Measurements from ENCODE around the gene ACOT2. TPM values are rescaled to one million over a fixed set of nuclear protein-coding genes. Genes with fewer than 3 reads are reported as not detected.
"Not testable (repeated sequence)": the region's sequence is repeated elsewhere in the genome, so short reads cannot be mapped to it uniquely, and the experiment has no call there.

Gene ACOT2
- total RNA-seq, 4 donors from 2014 or later, result 10.1 to 76.3 (median 53.6) TPM

GRCh38 chr14:73537244-73538045 lies 31.6 kb upstream of the ACOT2 start:
- Histone ChIP-seq H3K4me3 (peak overlapping the region in 3 of 4 donors; percentile 20 to 54 (median 37)), H3K27ac (peak overlapping the region in 3 of 4 donors; percentile 88 to 90 (median 88))
- intact Hi-C loops (cut with DNase I; ENCODE audit: low total_unique reads), result loop anchor here (5.0 kb wide), 1 partner anchor 35 kb away; no protein-coding TSS in a partner anchor
- H3K9me3 ChIP-seq; in situ Hi-C loops (cut with MboI; ENCODE audit: low pct_ligation_motif_present in 1 of 4, low pct_unique_long_range_greater_than_20kb in 1 of 4, low sequenced_read_pairs in 3 of 4); H3K4me1 ChIP-seq; H3K36me3 ChIP-seq; H3K27me3 ChIP-seq: not testable (repeated sequence)
- peak; percentile 78 for DNase-seq
- TF ChIP-seq POLR2A (IDR thresholded peaks at IDR 0.05) (peak; percentile 35), POLR2AphosphoS5 (IDR thresholded peaks at IDR 0.05) (peak in 1 of 3 donors; percentile 1)
- 20% methylated on average over 2 of the region's 84 CpGs; no CpG with 5 or more reads in 1 of the 2 donors for WGBS, 2 donors (ENCODE audit: low coverage in 1 of 2)

GRCh38 chr14:73539017-73539416 lies 30.0 kb upstream of the ACOT2 start:
- H3K4me1 ChIP-seq; H3K4me3 ChIP-seq; in situ Hi-C loops (cut with MboI; ENCODE audit: low pct_ligation_motif_present in 1 of 4, low pct_unique_long_range_greater_than_20kb in 1 of 4, low sequenced_read_pairs in 3 of 4); H3K36me3 ChIP-seq; H3K27me3 ChIP-seq; H3K27ac ChIP-seq; H3K9me3 ChIP-seq: not testable (repeated sequence)
- intact Hi-C loops (cut with DNase I; ENCODE audit: low total_unique reads), result loop anchor here (5.0 kb wide), 1 partner anchor 33 kb away; no protein-coding TSS in a partner anchor
- peak; percentile 28 to 43 (median 37) for TF ChIP-seq CTCF (IDR thresholded peaks at IDR 0.05)
- 29% methylated on average over 5 of the region's 5 CpGs; no CpG with 5 or more reads in 1 of the 2 donors for WGBS, 2 donors (ENCODE audit: low coverage in 1 of 2)
- DNase-seq, result peak; percentile 55

GRCh38 chr14:73542961-73543360 lies 26.1 kb upstream of the ACOT2 start:
- H3K4me1 ChIP-seq; H3K27me3 ChIP-seq; DNase-seq; intact Hi-C loops (cut with DNase I; ENCODE audit: low total_unique reads); H3K36me3 ChIP-seq; H3K4me3 ChIP-seq; in situ Hi-C loops (cut with MboI; ENCODE audit: low pct_ligation_motif_present in 1 of 4, low pct_unique_long_range_greater_than_20kb in 1 of 4, low sequenced_read_pairs in 3 of 4); H3K9me3 ChIP-seq; H3K27ac ChIP-seq: not testable (repeated sequence)
- WGBS, 2 donors (ENCODE audit: low coverage in 1 of 2), result no CpG with 5 or more reads among the region's 7 CpGs

- WGBS, 2 donors (ENCODE audit: low coverage in 1 of 2), result no CpG with 5 or more reads among the region's 1 CpG
- H3K4me1 ChIP-seq; H3K36me3 ChIP-seq; H3K27me3 ChIP-seq; H3K27ac ChIP-seq; intact Hi-C loops (cut with DNase I; ENCODE audit: low total_unique reads); H3K9me3 ChIP-seq; in situ Hi-C loops (cut with MboI; ENCODE audit: low pct_ligation_motif_present in 1 of 4, low pct_unique_long_range_greater_than_20kb in 1 of 4, low sequenced_read_pairs in 3 of 4); DNase-seq; H3K4me3 ChIP-seq: not testable (repeated sequence)
Measured at GRCh38 chr14:73545353-73545752, 23.7 kb upstream of the ACOT2 start.

GRCh38 chr14:73549097-73549496 lies 19.9 kb upstream of the ACOT2 start:
- intact Hi-C loops (cut with DNase I; ENCODE audit: low total_unique reads); H3K9me3 ChIP-seq; H3K36me3 ChIP-seq; DNase-seq; H3K27ac ChIP-seq; H3K4me3 ChIP-seq; H3K27me3 ChIP-seq; in situ Hi-C loops (cut with MboI; ENCODE audit: low pct_ligation_motif_present in 1 of 4, low pct_unique_long_range_greater_than_20kb in 1 of 4, low sequenced_read_pairs in 3 of 4); H3K4me1 ChIP-seq: not testable (repeated sequence)
- 92% methylated on average over 3 of the region's 3 CpGs; no CpG with 5 or more reads in 1 of the 2 donors for WGBS, 2 donors (ENCODE audit: low coverage in 1 of 2)

- H3K36me3 ChIP-seq; H3K4me1 ChIP-seq; DNase-seq; in situ Hi-C loops (cut with MboI; ENCODE audit: low pct_ligation_motif_present in 1 of 4, low pct_unique_long_range_greater_than_20kb in 1 of 4, low sequenced_read_pairs in 3 of 4); H3K27ac ChIP-seq; intact Hi-C loops (cut with DNase I; ENCODE audit: low total_unique reads); H3K27me3 ChIP-seq; H3K9me3 ChIP-seq; H3K4me3 ChIP-seq: not testable (repeated sequence)
- 89% methylated on average over 4 of the region's 6 CpGs; no CpG with 5 or more reads in 1 of the 2 donors for WGBS, 2 donors (ENCODE audit: low coverage in 1 of 2)
Measured at GRCh38 chr14:73549889-73550524, 19.0 kb upstream of the ACOT2 start.

All from transverse colon (tissue), 4 donors.